ENCODE data around the gene ZNRF3.

DNA sequence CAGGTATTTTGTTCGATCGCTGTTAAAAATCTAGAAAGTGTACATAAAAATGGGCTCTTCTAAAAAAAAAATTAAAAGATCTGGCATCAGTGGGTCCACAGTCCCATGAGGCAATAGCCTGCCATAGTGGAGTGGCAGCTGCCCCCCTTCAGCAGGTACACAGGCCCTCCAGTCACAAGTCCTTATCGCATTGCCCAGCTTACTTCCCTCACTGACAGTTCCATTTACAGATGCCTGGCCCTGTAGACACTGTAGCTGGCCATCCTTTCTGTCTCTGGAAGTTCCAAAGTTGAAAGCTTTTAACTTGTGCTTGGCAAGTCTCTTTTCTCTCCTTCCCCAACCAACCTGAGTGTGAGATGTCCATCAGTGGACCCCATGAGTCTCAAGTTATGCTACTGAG is 11.4 kb downstream of the ZNRF3 start:
- TF ChIP-seq CTCF (IDR thresholded peaks at IDR 0.05) (no peak), ZFX (IDR thresholded peaks at IDR 0.05; ENCODE audit: borderline replicate concordance) (no peak)
